Hepatocyte (in vitro differentiated cells): ENCODE measurements around the gene COX6B2. TPM values are rescaled to one million over a fixed set of nuclear protein-coding genes. Genes with fewer than 3 reads are reported as not detected.
A peak's percentile ranks its signal among the peaks of the same experiment; 100 is the strongest.

ENCODE experiments used
- DNase-seq: peaks from one replicate; pipeline ENCODE4 v3.0.0-alpha.2; 2016; ENCODE audit warnings: low spot score
- H2AFZ ChIP-seq: fragments of 200-600 bp; sonication (generic); 2 replicates; pipeline ENCODE4 v1.6.0; 2016; ENCODE audit warnings: antibody characterized with exemption, mild to moderate bottlenecking
- H3K27ac ChIP-seq: fragments of 200-600 bp; sonication (generic); 2 replicates; pipeline ENCODE4 v1.5.1; 2016; ENCODE audit warnings: mild to moderate bottlenecking
- H3K27me3 ChIP-seq: fragments of 200-600 bp; sonication (generic); 2 replicates; pipeline ENCODE4 v1.6.1; 2016
- H3K36me3 ChIP-seq: fragments of 200-600 bp; sonication (generic); replicated peaks from 2 replicates; pipeline ENCODE4 v1.5.1; 2016; ENCODE audit warnings: low read depth; ENCODE audit not compliant: insufficient read depth
- H3K4me1 ChIP-seq: fragments of 200-600 bp; sonication (generic); 2 replicates; pipeline ENCODE4 v1.5.1; 2016; ENCODE audit warnings: mild to moderate bottlenecking, moderate library complexity; ENCODE audit not compliant: insufficient read depth
- H3K4me2 ChIP-seq: fragments of 200-600 bp; sonication (generic); 2 replicates; pipeline ENCODE4 v1.6.0; 2016
- H3K4me3 ChIP-seq: fragments of 200-600 bp; sonication (generic); 2 replicates; pipeline ENCODE4 v1.5.1; 2016; ENCODE audit warnings: mild to moderate bottlenecking
- H3K79me2 ChIP-seq: fragments of 200-600 bp; sonication (generic); 2 replicates; pipeline ENCODE4 v1.6.0; 2017; ENCODE audit warnings: mild to moderate bottlenecking
- H3K9me2 ChIP-seq: fragments of 200-600 bp; sonication (generic); replicated peaks from 2 replicates; pipeline ENCODE4 v1.6.0; 2017; ENCODE audit warnings: mild to moderate bottlenecking; ENCODE audit not compliant: insufficient read depth
- H3K9me3 ChIP-seq: fragments of 200-600 bp; sonication (generic); 2 replicates; pipeline ENCODE4 v1.5.1; 2016; ENCODE audit warnings: low read depth, mild to moderate bottlenecking
- H4K20me1 ChIP-seq: fragments of 200-600 bp; sonication (generic); 2 replicates; pipeline ENCODE4 v1.6.0; 2016; ENCODE audit warnings: mild to moderate bottlenecking; ENCODE audit not compliant: insufficient read depth, poor library complexity, severe bottlenecking
- CTCF ChIP-seq: fragments of 200-600 bp; sonication (generic); IDR thresholded peaks from 2 replicates; pipeline ENCODE4 v1.5.1; 2016; ENCODE audit warnings: antibody characterized with exemption, mild to moderate bottlenecking; ENCODE audit not compliant: poor library complexity
- EZH2 ChIP-seq: fragments of 200-600 bp; sonication (generic); IDR thresholded peaks from 2 replicates; pipeline ENCODE4 v1.6.1; 2016; ENCODE audit warnings: antibody characterized with exemption, mild to moderate bottlenecking, borderline replicate concordance
- EZH2phosphoT487 ChIP-seq: fragments of 200-600 bp; sonication (generic); IDR thresholded peaks from one replicate; pipeline ENCODE4 v1.6.1; 2018; ENCODE audit warnings: antibody characterized with exemption, mild to moderate bottlenecking, low read depth, moderate library complexity; ENCODE audit not compliant: unreplicated experiment, severe bottlenecking
- WGBS: methylation state at CpG from one replicate; pipeline ENCODE4 v1.1.6; 2016; ENCODE audit warnings: low lambda C conversion rate; ENCODE audit errors: missing lambda C conversion rate; 5-methylcytosine and 5-hydroxymethylcytosine counted together
- polyA plus RNA-seq: library from polyadenylated mRNA; unstranded; fragments of >200 nt; fragmentation: Nextera tagmentation; extraction: Ambion mirVana; gene quantifications from 2 replicates; pipeline ENCODE4 v1.2.1, GENCODE V29; 2016
- total RNA-seq: library from RNA; depleted of rRNA; stranded (reverse); fragments of >200 nt; gene quantifications from 2 replicates; pipeline ENCODE4 v1.2.3, GENCODE V29; 2014

Gene COX6B2
- total and polyA plus RNA-seq, 2 experiments from 2014 or later, result 0.50 to 4.5 TPM

GRCh38 chr19:55376241-55376933 lies 21.9 kb upstream of the COX6B2 start, which contains the start of gene TMEM190:
TMEM190 (plus strand) TSS chr19:55376826; CDS start chr19:55376854, 28 bp downstream.
- Histone ChIP-seq H3K4me2 (peak within 1 kb of the TSS; percentile 59), H3K27me3 (peaks cover 23% of the 10 kb centered on the region), H3K4me1 (peaks cover 31% of the 10 kb centered on the region), H3K36me3 (no peaks in the 10 kb centered on the region), H3K27ac (no peak within 1 kb of the TSS), H3K9me3 (no peaks in the 10 kb centered on the region), H2AFZ (no peak within 1 kb of the TSS), H3K4me3 (no peak within 1 kb of the TSS), H3K9me2 (no peaks in the 10 kb centered on the region), H3K79me2 (no peaks in the 10 kb centered on the region), H4K20me1 (no peaks in the 10 kb centered on the region)
- no peak for DNase-seq
- TF ChIP-seq CTCF, result no peak
- no peak for TF ChIP-seq EZH2
- no peak for TF ChIP-seq EZH2phosphoT487
- 52% methylated on average over 21 of the region's 21 CpGs for WGBS

DNA sequence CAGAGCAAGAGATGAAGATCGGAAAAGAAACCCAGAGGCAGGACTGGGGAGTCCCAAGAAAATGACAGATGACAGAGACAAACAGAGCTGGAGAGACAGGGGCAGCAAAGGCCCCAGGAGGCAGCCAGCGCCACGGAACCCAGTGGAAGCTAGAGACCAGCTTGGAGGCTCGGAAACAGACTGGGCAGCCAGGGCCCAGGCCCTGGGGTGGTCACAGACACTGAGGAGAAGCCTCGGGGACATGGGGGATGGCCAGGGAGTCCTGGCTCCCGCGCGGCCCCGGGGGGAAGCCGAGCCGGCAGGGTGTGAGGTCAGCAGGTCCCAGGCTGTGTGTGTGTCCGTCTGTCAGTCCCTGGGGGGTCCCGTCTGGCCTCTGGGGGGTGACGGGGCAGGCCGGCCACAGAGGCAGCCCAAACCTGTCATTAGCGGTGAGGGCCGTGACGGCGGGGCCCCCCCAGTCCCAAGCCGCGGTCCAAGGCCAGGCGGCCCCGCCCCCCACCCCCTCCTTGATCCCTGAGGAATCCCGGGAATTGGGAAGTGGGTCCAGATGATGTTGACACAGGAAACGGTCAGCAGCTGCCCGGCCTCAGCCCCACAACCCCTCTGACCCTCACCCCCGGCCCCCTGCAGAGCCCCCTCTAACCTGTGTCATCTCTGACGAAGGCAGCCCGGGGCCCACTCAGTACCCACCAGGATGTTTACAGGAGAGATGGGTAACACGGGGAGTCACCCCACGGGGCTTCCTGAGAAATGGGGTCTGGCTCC lies 19.7 kb upstream of the COX6B2 start:
- H3K4me3 ChIP-seq, result no peak overlapping the region
- WGBS, result 12% methylated on average over 21 of the region's 31 CpGs
- H2AFZ ChIP-seq, result no peak overlapping the region

GRCh38 chr19:55373306-55373992 lies 18.9 kb upstream of the COX6B2 start:
- H2AFZ ChIP-seq, result no peak overlapping the region
- H3K27ac ChIP-seq, result peak overlapping the region; percentile 37
- H3K4me3 ChIP-seq, result no peak overlapping the region
- H3K4me1 ChIP-seq, result peaks cover 43% of the 10 kb centered on the region
- TF ChIP-seq CTCF (no peak), EZH2 (no peak), EZH2phosphoT487 (no peak)
- H3K27me3 ChIP-seq, result peaks cover 48% of the 10 kb centered on the region
- H3K36me3 ChIP-seq, result no peaks in the 10 kb centered on the region
- DNase-seq, result no peak
- H3K4me2 ChIP-seq, result peak overlapping the region; percentile 62
- H4K20me1 ChIP-seq, result no peaks in the 10 kb centered on the region
- 57% methylated on average over 7 of the region's 9 CpGs for WGBS
- no peaks in the 10 kb centered on the region for H3K79me2 ChIP-seq
- no peaks in the 10 kb centered on the region for H3K9me2 ChIP-seq
- H3K9me3 ChIP-seq, result no peaks in the 10 kb centered on the region

More for the DNA sequence above, 19.7 kb upstream of the COX6B2 start:
- TF ChIP-seq EZH2 (peak; percentile 59), EZH2phosphoT487 (no peak)
- H3K36me3 ChIP-seq, result no peaks in the 10 kb centered on the region
- peaks cover 41% of the 10 kb centered on the region for H3K27me3 ChIP-seq
- H3K9me3 ChIP-seq, result no peaks in the 10 kb centered on the region
- no peaks in the 10 kb centered on the region for H3K9me2 ChIP-seq
- peaks cover 40% of the 10 kb centered on the region for H3K4me1 ChIP-seq
- peak overlapping the region; percentile 62 for H3K4me2 ChIP-seq
- peak overlapping the region; percentile 37 for H3K27ac ChIP-seq
- H3K79me2 ChIP-seq, result no peaks in the 10 kb centered on the region
- no peaks in the 10 kb centered on the region for H4K20me1 ChIP-seq
- DNase-seq, result no peak
